HG03342 (cell line): ENCODE data around the gene TBC1D22B.

Experiments used
- ATAC-seq: cut with Tn5 transposase; IDR thresholded peaks from one replicate; pipeline ENCODE4 v1.9.1; 2021; ENCODE audit warnings: mild to moderate bottlenecking, moderate library complexity; ENCODE audit not compliant: unreplicated experiment

TBC1D22B gene

GRCh38 chr6:37352384-37352783 is 94.8 kb downstream of the TBC1D22B start:
- no peak for ATAC-seq

GRCh38 chr6:37353761-37354525 is 96.4 kb downstream of the TBC1D22B start, which contains the start of gene RNF8:
Gene RNF8, plus strand, starts transcription at chr6:37353983. Its CDS starts 182 bp downstream, at chr6:37354165.
- ATAC-seq, result peak; percentile 79

- ATAC-seq, result no peak
Observed at GRCh38 chr6:37354526-37355384, 97.2 kb downstream of the TBC1D22B start.

- ATAC-seq, result no peak
Observed at GRCh38 chr6:37357288-37357687, 99.7 kb downstream of the TBC1D22B start.

GRCh38 chr6:37357860-37358259 is 100.3 kb downstream of the TBC1D22B start:
- ATAC-seq, result no peak

GRCh38 chr6:37359039-37359438 is 101.5 kb downstream of the TBC1D22B start:
- ATAC-seq, result no peak

- ATAC-seq, result no peak
Observed at GRCh38 chr6:37362101-37362828, 104.7 kb downstream of the TBC1D22B start.

- no peak for ATAC-seq
Observed at GRCh38 chr6:37365791-37366190, 108.2 kb downstream of the TBC1D22B start.

- ATAC-seq, result no peak
Observed at GRCh38 chr6:37366910-37367309, 109.3 kb downstream of the TBC1D22B start.

- no peak for ATAC-seq
Observed at GRCh38 chr6:37368961-37369320, 111.4 kb downstream of the TBC1D22B start.

GRCh38 chr6:37369321-37370201 is 112.0 kb downstream of the TBC1D22B start:
- no peak for ATAC-seq

- no peak for ATAC-seq
Observed at GRCh38 chr6:37371154-37372083, 113.8 kb downstream of the TBC1D22B start.

- no peak for ATAC-seq
Observed at GRCh38 chr6:37372116-37372515, 114.5 kb downstream of the TBC1D22B start.

GRCh38 chr6:37373822-37374471 is 116.4 kb downstream of the TBC1D22B start:
- ATAC-seq, result no peak

GRCh38 chr6:37375376-37375775 is 117.8 kb downstream of the TBC1D22B start:
- ATAC-seq, result no peak

GRCh38 chr6:37376078-37376743 is 118.6 kb downstream of the TBC1D22B start:
- ATAC-seq, result no peak

GRCh38 chr6:37381579-37381978 is 124.0 kb downstream of the TBC1D22B start:
- peak; percentile 67 for ATAC-seq
